Activated CD8-positive, alpha-beta memory T cell treated with anti-CD3 and anti-CD28 coated beads for 36 hours (primary cell): Measurements from ENCODE around the gene MYH7. TPM values are rescaled to one million over a fixed set of nuclear protein-coding genes. Genes with fewer than 3 reads are reported as not detected.

ENCODE experiments used
- CTCF ChIA-PET: fragments of 350-600 bp; sonication (Branson Sonifier 250); formaldehyde crosslinking; loops from one replicate; lab custom pipeline; 2021; ENCODE audit warnings: antibody characterized with exemption; lab: Charles Lee
- POLR2A ChIA-PET: fragments of 350-600 bp; sonication (Branson Sonifier 250); formaldehyde crosslinking; loops from one replicate; lab custom pipeline; 2021; ENCODE audit warnings: antibody characterized with exemption; lab: Charles Lee
- total RNA-seq, 2 experiments: library from RNA; stranded (reverse); gene quantifications; one replicate each; pipeline ENCODE4 v1.2.3, GENCODE V29; 2021

MYH7 gene
- total RNA-seq, 2 experiments from 2014 or later, result not detected

- ChIA-PET POLR2A (interaction anchor here (0.5 kb wide), 1 partner anchor 17 kb away, joined by 3 read pairs; no protein-coding TSS in a partner anchor), CTCF (interaction anchor here (0.9 to 2.6 kb wide), 21 partner anchors 9 to 285 kb away, joined by 3 to 40 read pairs (median 4); partner anchors contain the start of genes ACIN1, C14orf119, PPP1R3E and SLC22A17)
These were observed 55.1 kb downstream of the MYH7 start for GRCh38 chr14:23380197-23380914.

- ChIA-PET CTCF (interaction anchor here (0.8 to 2.6 kb wide), 22 partner anchors 9 to 284 kb away, joined by 3 to 40 read pairs (median 4); partner anchors contain the start of genes ACIN1, C14orf119, PPP1R3E and SLC22A17), POLR2A (no interaction called here)
These were observed 55.9 kb downstream of the MYH7 start for GRCh38 chr14:23379366-23380196.

DNA sequence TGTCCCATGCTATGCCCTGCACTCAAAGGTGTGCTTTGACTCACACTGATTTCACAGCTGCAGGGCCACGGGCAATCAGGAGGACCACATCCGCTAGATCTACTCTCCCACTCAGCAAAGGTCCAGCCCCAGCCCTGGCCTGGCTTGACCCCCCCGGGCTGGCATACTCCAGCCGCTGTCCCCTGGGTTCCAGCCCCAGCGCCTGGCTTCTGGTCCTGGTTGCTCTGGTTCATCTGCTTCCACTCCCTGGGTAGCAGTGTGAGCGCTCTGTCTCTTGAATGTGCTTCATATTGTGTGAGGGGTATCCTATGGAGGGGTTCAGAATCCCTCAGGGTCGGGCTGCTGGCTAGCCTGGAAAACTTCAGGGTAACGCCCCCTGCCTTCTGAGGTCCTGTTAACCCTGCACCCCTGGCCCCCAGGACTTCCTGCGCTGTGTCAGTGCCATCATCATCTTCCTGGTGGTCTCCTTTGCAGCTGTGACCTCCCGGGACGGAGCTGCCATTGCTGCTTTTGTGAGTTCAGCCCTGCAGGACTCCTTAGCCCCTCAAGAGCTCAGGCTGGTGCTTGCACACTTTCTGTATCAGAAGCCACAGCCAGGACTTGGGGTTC, 56.7 kb downstream of the MYH7 start:
- POLR2A ChIA-PET, result no interaction called here

DNA sequence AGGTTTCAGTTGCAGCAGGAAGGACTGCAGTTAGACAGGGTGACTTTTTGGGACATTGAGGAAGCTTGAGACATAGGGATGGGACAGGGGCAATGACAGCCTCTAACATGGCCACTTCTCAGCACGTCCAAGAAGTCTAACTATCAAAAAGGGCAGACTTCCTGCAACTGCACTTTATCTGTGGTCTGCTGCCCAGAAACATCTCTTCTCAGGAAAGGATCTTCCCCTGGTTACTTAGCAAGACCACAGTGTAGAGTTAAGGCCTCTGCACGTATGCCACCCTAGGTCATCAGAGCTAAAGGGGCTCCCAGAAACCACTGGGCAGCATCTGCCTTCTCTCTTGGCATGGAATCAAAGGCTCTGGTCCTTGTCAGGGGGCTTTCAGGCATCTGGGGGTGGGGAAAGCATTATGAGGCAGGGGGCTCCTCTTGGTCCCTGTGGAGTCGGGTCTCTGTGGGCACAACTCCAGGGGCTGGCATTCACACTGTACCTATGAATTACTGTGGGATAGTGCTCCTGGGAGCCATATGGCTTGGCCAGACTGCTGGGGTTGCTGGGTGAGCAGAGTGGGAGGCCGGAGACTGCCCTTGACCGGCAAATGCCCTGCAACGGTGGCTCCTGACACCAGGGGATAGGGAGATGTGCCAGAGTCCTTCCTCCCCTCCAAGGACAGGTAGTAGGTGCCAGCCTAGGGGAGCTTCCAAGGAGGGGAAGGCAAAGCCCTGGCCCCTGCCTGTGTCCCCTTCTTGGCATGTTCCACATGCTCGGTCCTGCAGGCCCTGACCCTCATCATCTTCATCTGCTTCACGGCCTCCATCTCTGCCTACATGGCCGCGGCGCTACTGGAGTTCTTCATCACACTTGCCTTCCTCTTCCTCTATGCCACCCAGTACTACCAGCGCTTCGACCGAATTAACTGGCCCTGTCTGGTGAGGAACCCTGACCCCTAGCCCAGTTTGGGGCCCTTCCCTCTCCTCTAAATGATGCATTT, 57.6 kb downstream of the MYH7 start:
- CTCF ChIA-PET, result no interaction called here

More for the DNA sequence above, 56.7 kb downstream of the MYH7 start:
- CTCF ChIA-PET, result interaction anchor here (1.4 to 2.1 kb wide), 4 partner anchors 10 to 259 kb away, joined by 4 to 10 read pairs (median 7); no protein-coding TSS in a partner anchor

GRCh38 chr14:23377198-23377550, 58.3 kb downstream of the MYH7 start:
- POLR2A ChIA-PET, result no interaction called here
- CTCF ChIA-PET, result interaction anchor here (1.6 kb wide), 1 partner anchor 135 kb away, joined by 4 read pairs; no protein-coding TSS in a partner anchor

More for the DNA sequence above, 57.6 kb downstream of the MYH7 start:
- POLR2A ChIA-PET, result no interaction called here

DNA sequence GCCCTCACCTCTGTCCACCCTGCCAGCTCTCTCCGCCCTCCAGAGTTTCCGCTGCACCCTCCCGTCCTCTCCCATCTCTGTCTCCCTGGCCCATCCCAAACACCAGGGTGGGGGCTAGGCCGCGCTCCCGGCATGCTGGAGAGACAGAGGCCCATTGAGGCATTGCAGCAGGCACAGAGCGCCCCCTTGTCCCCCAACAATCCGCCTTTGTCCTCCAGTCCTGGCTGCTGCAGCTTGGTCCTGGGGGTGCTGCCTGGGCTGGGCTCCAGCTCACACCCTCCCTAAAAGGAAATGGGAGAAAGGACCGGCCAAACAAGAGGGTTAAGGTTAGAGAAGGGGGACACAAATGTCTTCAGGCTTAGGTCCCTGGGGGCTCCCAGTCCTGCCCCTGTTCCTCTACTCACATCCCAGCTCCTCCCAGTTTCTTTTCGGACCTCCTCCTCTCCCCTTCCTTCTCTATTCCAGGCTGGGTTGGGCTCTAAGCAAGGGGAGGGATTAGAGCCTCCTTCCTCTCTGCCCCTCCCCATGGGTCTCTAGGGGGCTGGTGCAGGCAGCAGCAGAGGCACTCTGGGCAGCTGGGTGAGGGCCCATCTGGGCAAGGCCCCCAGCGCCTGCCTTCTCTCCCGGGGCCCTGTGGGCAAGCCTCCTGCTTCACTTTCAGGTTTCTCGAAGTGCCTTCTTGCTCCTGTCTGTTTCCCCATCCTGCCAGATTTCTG, 58.8 kb downstream of the MYH7 start, which contains the start of gene CMTM5:
TSS of gene CMTM5 (plus strand) at position 565 of the 716 bp plus-strand sequence. CDS start 206 bp downstream, outside the sequence.
- ChIA-PET CTCF (interaction anchor here (1.6 kb wide), 1 partner anchor 134 kb away, joined by 4 read pairs; no protein-coding TSS in a partner anchor), POLR2A (no interaction called here)

- ChIA-PET POLR2A (no interaction called here), CTCF (interaction anchor here (1.6 kb wide), 1 partner anchor 133 kb away, joined by 4 read pairs; no protein-coding TSS in a partner anchor)
These were observed 59.8 kb downstream of the MYH7 start for GRCh38 chr14:23375527-23376251.

GRCh38 chr14:23373041-23373440, 62.4 kb downstream of the MYH7 start:
- ChIA-PET CTCF (no interaction called here), POLR2A (no interaction called here)

- ChIA-PET POLR2A (no interaction called here), CTCF (no interaction called here)
These were observed 63.0 kb downstream of the MYH7 start, which contains the start of gene IL25 for GRCh38 chr14:23372509-23372908. TSS of gene IL25 (plus strand) at chr14:23372809.

DNA sequence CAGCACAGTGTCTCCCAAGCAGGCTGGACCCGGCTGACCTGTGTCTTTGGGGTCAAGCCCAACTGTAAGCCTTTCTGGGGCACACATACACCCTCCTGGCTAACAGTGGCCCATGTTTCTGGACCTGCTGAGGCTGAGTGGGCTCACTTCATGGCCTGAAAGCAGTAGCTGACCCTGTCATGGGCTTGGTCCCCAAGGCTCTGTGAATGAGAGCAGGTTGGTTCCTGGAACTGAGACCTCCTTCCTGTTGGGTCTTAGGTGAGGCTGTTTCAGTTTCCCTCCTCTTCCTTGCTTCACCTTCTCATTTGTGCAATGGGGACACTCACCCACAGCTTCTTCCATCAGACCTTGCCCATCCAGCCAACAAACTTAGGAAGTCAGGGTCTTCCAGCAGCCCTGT, 63.6 kb downstream of the MYH7 start:
- POLR2A ChIA-PET, result no interaction called here
- CTCF ChIA-PET, result interaction anchor here (2.3 kb wide), 1 partner anchor 8 kb away, joined by 6 read pairs; no protein-coding TSS in a partner anchor

DNA sequence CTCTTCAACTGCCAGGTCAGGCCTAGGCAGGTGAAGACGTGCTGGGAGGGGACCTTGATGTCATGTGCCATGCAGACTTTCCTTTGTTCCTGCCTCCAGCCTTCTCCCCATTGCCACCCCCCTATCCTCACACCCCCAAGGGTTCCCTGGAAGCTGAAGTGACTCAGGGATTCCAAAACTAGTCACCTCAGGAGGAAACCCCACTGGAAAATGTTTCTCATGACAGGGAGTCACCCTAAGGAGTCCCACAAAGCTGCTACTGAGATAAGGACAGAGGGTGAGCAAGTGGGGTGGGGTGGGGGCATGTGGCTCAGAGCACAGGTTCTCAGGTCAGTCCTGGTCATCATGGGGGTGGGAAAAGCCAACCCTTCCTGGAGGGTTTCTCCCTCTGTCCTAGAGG, 65.2 kb downstream of the MYH7 start:
- CTCF ChIA-PET, result interaction anchor here (1.3 to 2.3 kb wide), 2 partner anchors 10 to 12 kb away, joined by 3 to 6 read pairs; no protein-coding TSS in a partner anchor
- POLR2A ChIA-PET, result no interaction called here

DNA sequence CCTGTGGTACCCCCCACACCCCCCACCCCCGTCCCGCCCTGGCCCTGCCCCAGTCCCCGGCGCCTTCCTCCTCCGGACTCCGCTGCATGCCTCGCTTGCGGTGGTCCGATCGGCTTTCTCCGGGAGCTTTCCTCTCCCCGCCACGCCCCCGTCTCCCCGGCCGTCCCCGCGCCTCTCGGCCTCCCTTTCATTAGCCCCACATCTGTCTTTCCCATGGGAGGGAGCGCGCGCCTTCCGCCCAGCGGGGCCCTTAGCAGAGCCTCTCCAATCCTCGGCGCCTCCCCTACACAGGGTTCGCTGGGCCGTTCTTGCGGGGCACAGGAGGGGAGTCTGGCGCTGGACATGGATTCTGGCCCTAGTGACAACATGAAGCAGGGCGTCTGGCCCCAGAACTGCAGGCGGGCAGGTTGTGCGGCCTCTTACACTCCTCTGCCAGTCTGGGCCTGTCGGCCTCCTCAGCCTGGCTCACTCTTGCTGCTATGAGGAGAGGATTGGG, 69.0 kb downstream of the MYH7 start:
- ChIA-PET POLR2A (no interaction called here), CTCF (no interaction called here)

GRCh38 chr14:23365732-23366425, 69.6 kb downstream of the MYH7 start:
- POLR2A ChIA-PET, result interaction anchor here (0.6 kb wide), 1 partner anchor 48 kb away, joined by 6 read pairs; no protein-coding TSS in a partner anchor
- CTCF ChIA-PET, result no interaction called here

DNA sequence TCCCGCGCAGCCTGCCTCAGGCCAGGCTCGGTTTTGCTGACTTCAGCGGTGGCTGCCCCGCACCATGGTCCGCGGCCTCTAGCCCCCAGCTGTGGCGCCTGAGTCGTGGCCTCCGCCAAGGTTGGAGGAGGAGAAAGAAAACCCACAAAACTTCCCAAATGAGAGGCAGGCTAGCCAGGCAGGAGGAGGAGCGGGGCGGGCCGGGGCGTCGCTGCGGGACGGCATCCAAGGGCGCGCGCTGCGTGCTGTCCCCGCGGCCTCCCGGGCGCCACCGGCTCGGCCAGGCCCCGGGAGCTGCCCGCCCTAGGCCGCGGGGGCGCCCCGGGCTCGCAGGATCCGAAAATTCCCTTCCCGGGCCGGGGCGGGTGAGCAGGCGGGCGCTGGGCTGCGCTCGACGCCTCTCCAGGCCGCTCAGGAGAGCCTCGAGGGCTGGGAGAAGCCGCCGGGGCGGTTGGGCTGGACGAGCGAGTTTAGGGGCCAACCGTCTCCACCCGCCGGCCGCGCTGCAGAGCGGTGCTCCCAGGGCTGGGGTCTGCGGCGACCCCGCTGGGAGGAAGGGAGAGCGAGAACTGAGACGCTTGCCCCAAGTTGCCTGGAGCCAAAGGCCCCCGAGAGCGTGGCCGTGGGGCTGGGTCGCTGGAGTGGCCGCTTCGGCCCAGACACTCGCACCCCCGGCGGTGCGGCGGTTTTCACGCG, 70.3 kb downstream of the MYH7 start, which contains the start of gene EFS:
TSS of gene EFS (minus strand) at position 137 of the 696 bp plus-strand sequence. CDS start 147 bp downstream, outside the sequence.
- ChIA-PET POLR2A (no interaction called here), CTCF (no interaction called here)
